Astrocyte (in vitro differentiated cells and primary cell): ENCODE results near the gene CCDC30. TPM values are rescaled to one million over a fixed set of nuclear protein-coding genes. Genes with fewer than 3 reads are reported as not detected.

Experiments used
- DNase-seq: peaks from one replicate; pipeline ENCODE4 v3.0.0-alpha.2; 2010; ENCODE audit warnings: low read depth
- FAIRE-seq: peaks from 2 replicates; lab custom pipeline; 2011; peaks lifted over from hg19 to GRCh38; lab: Jason Lieb, UNC
- H2AFZ ChIP-seq: 2 replicates; pipeline ENCODE4 v1.6.0; 2012; ENCODE audit warnings: low read depth, low read length, inconsistent platforms
- H3K27ac ChIP-seq: 2 replicates; pipeline ENCODE4 v1.5.1; 2011; ENCODE audit warnings: low read depth, low read length, inconsistent platforms
- H3K27me3 ChIP-seq: 2 replicates; pipeline ENCODE4 v1.6.0; 2011; ENCODE audit warnings: low read length, inconsistent platforms; ENCODE audit not compliant: insufficient read depth
- H3K36me3 ChIP-seq: 2 replicates; pipeline ENCODE4 v1.5.1; 2011; ENCODE audit warnings: low read length, inconsistent platforms; ENCODE audit not compliant: insufficient read depth
- H3K4me1 ChIP-seq: 2 replicates; pipeline ENCODE4 v1.5.1; 2011; ENCODE audit warnings: low read length, inconsistent platforms; ENCODE audit not compliant: insufficient read depth
- H3K4me2 ChIP-seq: 2 replicates; pipeline ENCODE4 v1.6.0; 2012; ENCODE audit warnings: low read length, inconsistent platforms
- H3K4me3 ChIP-seq: 2 replicates; pipeline ENCODE4 v1.5.1; 2011; ENCODE audit warnings: low read depth, mild to moderate bottlenecking, low read length, inconsistent platforms; ENCODE audit not compliant: insufficient read depth
- H3K79me2 ChIP-seq: 2 replicates; pipeline ENCODE4 v1.6.0; 2012; ENCODE audit warnings: mild to moderate bottlenecking, low read length, inconsistent platforms; ENCODE audit not compliant: insufficient read depth
- H3K9ac ChIP-seq: 2 replicates; pipeline ENCODE4 v1.6.0; 2012; ENCODE audit warnings: mild to moderate bottlenecking, low read length, inconsistent platforms
- H3K9me3 ChIP-seq: 2 replicates; pipeline ENCODE4 v1.5.1; 2012; ENCODE audit warnings: low read depth, mild to moderate bottlenecking, low read length, inconsistent platforms; ENCODE audit not compliant: insufficient read depth
- H4K20me1 ChIP-seq: 2 replicates; pipeline ENCODE4 v1.6.0; 2012; ENCODE audit warnings: low read length, inconsistent platforms; ENCODE audit not compliant: insufficient read depth
- H3K27ac Mint-ChIP-seq: one replicate; pipeline ENCODE4 v1.8.0; 2021; ENCODE audit warnings: mild to moderate bottlenecking, mixed read lengths; ENCODE audit not compliant: unreplicated experiment
- H3K27me3 Mint-ChIP-seq: one replicate; pipeline ENCODE4 v1.8.0; 2021; ENCODE audit warnings: low read depth, mixed read lengths; ENCODE audit not compliant: unreplicated experiment
- H3K36me3 Mint-ChIP-seq: one replicate; pipeline ENCODE4 v1.8.0; 2021; ENCODE audit warnings: low read depth, mixed read lengths; ENCODE audit not compliant: unreplicated experiment
- H3K4me1 Mint-ChIP-seq: one replicate; pipeline ENCODE4 v1.8.0; 2021; ENCODE audit warnings: low read depth, mixed read lengths; ENCODE audit not compliant: unreplicated experiment
- H3K4me3 Mint-ChIP-seq: one replicate; pipeline ENCODE4 v1.8.0; 2021; ENCODE audit warnings: mild to moderate bottlenecking, moderate library complexity, mixed read lengths; ENCODE audit not compliant: unreplicated experiment
- H3K9me3 Mint-ChIP-seq: one replicate; pipeline ENCODE4 v1.8.0; 2021; ENCODE audit warnings: mild to moderate bottlenecking, mixed read lengths; ENCODE audit not compliant: unreplicated experiment
- EZH2 ChIP-seq: IDR thresholded peaks from 2 replicates; pipeline ENCODE4 v1.6.1; 2012; ENCODE audit warnings: mild to moderate bottlenecking, low read length, inconsistent platforms; ENCODE audit not compliant: insufficient read depth
- total RNA-seq: library from RNA; stranded (reverse); gene quantifications from 2 replicates; pipeline ENCODE4 v1.2.1, GENCODE V29; 2021
- TF ChIP-seq, protein P1 (sequence below): IDR thresholded peaks from 2 replicates; pipeline ENCODE4 v1.5.1; 2011; ENCODE audit warnings: low read depth, mild to moderate bottlenecking, inconsistent platforms, low read length, moderate library complexity; ENCODE audit not compliant: insufficient read depth

The CCDC30 gene
- total RNA-seq, 1 donor from 2014 or later = 2.5 TPM

DNA sequence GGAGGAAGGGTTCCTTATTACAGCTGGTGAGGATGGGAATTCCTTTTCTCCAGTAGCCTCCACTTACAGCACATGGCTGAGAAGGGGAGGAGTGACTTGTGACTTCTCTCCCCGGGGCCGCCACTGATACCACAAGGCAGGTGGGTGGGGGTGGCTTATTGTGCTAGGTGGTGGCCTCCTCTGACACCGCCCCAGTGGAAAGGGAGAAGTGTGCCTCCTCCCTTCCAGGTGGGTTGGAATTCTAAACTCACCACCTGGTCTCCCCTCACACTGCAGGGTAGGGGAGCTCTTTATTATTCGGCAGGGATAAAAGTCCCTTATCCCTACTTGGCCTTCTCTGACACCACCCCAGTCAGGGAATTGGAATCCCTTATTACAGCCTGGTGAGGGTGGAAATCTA is 89.5 kb downstream of the CCDC30 start:
- Histone ChIP-seq H3K36me3 (no peaks in the 10 kb centered on the region), H3K4me2 (no peak overlapping the region), H3K9me3 (no peaks in the 10 kb centered on the region), H3K27me3 (no peaks in the 10 kb centered on the region), H3K79me2 (no peaks in the 10 kb centered on the region), H3K4me1 (no peaks in the 10 kb centered on the region), H3K9ac (no peak overlapping the region), H3K27ac (no peak overlapping the region), H2AFZ (no peak overlapping the region), H3K4me3 (no peak overlapping the region), H4K20me1 (no peaks in the 10 kb centered on the region)
- Mint-ChIP-seq H3K36me3 (no peaks in the 10 kb centered on the region), H3K27ac (no peak overlapping the region), H3K9me3 (no peaks in the 10 kb centered on the region), H3K4me3 (no peak overlapping the region), H3K27me3 (peaks cover 3% of the 10 kb centered on the region), H3K4me1 (no peaks in the 10 kb centered on the region)
- no peak for TF ChIP-seq EZH2
- TF ChIP-seq, protein P1, sequence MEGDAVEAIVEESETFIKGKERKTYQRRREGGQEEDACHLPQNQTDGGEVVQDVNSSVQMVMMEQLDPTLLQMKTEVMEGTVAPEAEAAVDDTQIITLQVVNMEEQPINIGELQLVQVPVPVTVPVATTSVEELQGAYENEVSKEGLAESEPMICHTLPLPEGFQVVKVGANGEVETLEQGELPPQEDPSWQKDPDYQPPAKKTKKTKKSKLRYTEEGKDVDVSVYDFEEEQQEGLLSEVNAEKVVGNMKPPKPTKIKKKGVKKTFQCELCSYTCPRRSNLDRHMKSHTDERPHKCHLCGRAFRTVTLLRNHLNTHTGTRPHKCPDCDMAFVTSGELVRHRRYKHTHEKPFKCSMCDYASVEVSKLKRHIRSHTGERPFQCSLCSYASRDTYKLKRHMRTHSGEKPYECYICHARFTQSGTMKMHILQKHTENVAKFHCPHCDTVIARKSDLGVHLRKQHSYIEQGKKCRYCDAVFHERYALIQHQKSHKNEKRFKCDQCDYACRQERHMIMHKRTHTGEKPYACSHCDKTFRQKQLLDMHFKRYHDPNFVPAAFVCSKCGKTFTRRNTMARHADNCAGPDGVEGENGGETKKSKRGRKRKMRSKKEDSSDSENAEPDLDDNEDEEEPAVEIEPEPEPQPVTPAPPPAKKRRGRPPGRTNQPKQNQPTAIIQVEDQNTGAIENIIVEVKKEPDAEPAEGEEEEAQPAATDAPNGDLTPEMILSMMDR = no peak
- FAIRE-seq (no peak), DNase-seq (no peak)

DNA sequence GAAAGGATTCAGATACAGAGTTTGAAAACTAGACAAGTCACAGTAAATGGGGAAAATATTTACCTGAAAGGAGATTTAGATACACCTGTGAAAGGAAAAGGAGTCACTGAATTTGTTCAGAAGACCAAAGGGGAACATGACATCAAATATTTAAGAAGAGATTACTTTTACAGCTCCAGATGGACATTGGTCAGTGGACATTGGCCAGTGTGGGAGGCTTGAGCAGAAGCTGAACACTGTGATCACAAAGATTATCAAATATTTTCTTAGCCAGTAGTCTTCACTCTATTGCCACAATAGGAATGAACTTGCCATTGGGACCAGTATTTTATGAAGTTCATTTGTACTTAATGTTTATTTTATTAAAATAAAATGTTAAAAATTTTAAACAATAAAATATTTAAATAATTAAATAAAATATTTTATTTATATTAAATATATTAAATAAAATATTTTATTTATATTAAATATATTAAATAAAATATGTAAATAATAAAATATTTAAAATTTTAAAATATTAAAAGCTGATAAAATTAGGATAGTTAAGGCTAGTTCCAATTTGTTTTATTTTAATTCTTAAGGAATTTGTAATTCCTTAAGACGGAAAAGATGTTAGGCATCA is 94.3 kb downstream of the CCDC30 start:
- FAIRE-seq (peak; percentile 9), DNase-seq (no peak)
- Mint-ChIP-seq H3K4me1 (no peaks in the 10 kb centered on the region), H3K4me3 (no peak overlapping the region), H3K9me3 (peaks cover 10% of the 10 kb centered on the region), H3K27me3 (no peaks in the 10 kb centered on the region), H3K27ac (no peak overlapping the region), H3K36me3 (no peaks in the 10 kb centered on the region)
- Histone ChIP-seq H3K27ac (no peak overlapping the region), H3K4me2 (no peak overlapping the region), H3K79me2 (no peaks in the 10 kb centered on the region), H3K27me3 (no peaks in the 10 kb centered on the region), H3K4me3 (no peak overlapping the region), H3K9ac (no peak overlapping the region), H2AFZ (no peak overlapping the region), H4K20me1 (no peaks in the 10 kb centered on the region), H3K36me3 (no peaks in the 10 kb centered on the region), H3K4me1 (no peaks in the 10 kb centered on the region), H3K9me3 (no peaks in the 10 kb centered on the region)
- no peak for TF ChIP-seq EZH2
- TF ChIP-seq, protein P1 = no peak

DNA sequence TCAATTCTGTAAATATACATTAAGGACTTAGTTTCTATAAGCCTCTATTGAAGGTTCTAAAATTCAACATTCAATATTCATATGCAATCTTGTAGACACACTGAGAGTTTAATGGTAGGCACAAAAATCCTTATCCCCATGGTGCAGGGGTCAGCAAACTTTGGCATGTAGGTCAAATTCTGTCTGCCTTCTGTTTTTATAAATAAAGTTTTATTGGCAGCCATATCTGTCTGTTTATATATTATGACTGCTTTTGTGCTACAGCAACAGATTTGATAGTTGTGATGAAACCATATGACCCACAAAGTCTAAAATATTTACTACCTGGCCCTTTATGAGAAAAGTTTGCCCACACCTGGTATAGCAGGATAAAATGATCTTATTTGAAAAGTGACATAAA is 104.0 kb downstream of the CCDC30 start:
- Histone ChIP-seq H3K27ac (no peak overlapping the region), H3K9ac (no peak overlapping the region), H3K4me3 (no peak overlapping the region), H3K79me2 (no peaks in the 10 kb centered on the region), H2AFZ (no peak overlapping the region), H4K20me1 (no peaks in the 10 kb centered on the region), H3K9me3 (no peaks in the 10 kb centered on the region), H3K4me2 (no peak overlapping the region), H3K27me3 (no peaks in the 10 kb centered on the region), H3K36me3 (no peaks in the 10 kb centered on the region), H3K4me1 (no peaks in the 10 kb centered on the region)
- TF ChIP-seq, protein P1 = no peak
- TF ChIP-seq EZH2 = no peak
- no peak for FAIRE-seq
- Mint-ChIP-seq H3K4me3 (no peak overlapping the region), H3K9me3 (no peaks in the 10 kb centered on the region), H3K27me3 (no peaks in the 10 kb centered on the region), H3K4me1 (no peaks in the 10 kb centered on the region), H3K36me3 (no peaks in the 10 kb centered on the region), H3K27ac (no peak overlapping the region)
- DNase-seq = no peak
